Esophagus muscularis mucosa (tissue), 3 donors: ENCODE data around the gene PCDHGB6.

Experiments used
- POLR2AphosphoS5 ChIP-seq, 2 donors: sonication (generic); formaldehyde crosslinking; IDR thresholded peaks; one replicate each; pipeline ENCODE4 v1.6.1; 2017; ENCODE audit warnings: antibody characterized with exemption in 2 of 2
- TF ChIP-seq, protein P1 (sequence below), 3 experiments: fragments of 200-600 bp in 2 of 3; fragments of 450-650 bp in 1 of 3; sonication (generic) in 2 of 3; IDR thresholded peaks; one replicate each; pipeline ENCODE4 v1.5.1; 2017 to 2019; ENCODE audit warnings: antibody characterized with exemption in 3 of 3, mild to moderate bottlenecking in 2 of 3, moderate library complexity in 1 of 3

- TF ChIP-seq, protein P1, sequence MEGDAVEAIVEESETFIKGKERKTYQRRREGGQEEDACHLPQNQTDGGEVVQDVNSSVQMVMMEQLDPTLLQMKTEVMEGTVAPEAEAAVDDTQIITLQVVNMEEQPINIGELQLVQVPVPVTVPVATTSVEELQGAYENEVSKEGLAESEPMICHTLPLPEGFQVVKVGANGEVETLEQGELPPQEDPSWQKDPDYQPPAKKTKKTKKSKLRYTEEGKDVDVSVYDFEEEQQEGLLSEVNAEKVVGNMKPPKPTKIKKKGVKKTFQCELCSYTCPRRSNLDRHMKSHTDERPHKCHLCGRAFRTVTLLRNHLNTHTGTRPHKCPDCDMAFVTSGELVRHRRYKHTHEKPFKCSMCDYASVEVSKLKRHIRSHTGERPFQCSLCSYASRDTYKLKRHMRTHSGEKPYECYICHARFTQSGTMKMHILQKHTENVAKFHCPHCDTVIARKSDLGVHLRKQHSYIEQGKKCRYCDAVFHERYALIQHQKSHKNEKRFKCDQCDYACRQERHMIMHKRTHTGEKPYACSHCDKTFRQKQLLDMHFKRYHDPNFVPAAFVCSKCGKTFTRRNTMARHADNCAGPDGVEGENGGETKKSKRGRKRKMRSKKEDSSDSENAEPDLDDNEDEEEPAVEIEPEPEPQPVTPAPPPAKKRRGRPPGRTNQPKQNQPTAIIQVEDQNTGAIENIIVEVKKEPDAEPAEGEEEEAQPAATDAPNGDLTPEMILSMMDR (IDR thresholded peaks at IDR 0.05): no peak
- TF ChIP-seq POLR2AphosphoS5 (IDR thresholded peaks at IDR 0.05): no peak
These were observed 9.2 kb upstream of the PCDHGB6 start for GRCh38 chr5:141398608-141399007.
